OCI-LY1 (cell line): ENCODE results near the gene C14orf180.

Experiments used
- H2AFZ ChIP-seq: fragments of 200-600 bp; sonication (generic), shearing (Covaris generic); 2 replicates; pipeline ENCODE4 v1.6.0; 2014; ENCODE audit warnings: antibody characterized with exemption, mild to moderate bottlenecking, low read length
- H3F3A ChIP-seq: fragments of 200-600 bp; sonication (generic), shearing (Covaris generic); 2 replicates; pipeline ENCODE4 v1.6.0; 2014; ENCODE audit warnings: mild to moderate bottlenecking, antibody characterized with exemption, low read length, moderate library complexity; ENCODE audit not compliant: insufficient read depth
- H3K27ac ChIP-seq: fragments of 200-600 bp; sonication (generic); 2 replicates; pipeline ENCODE4 v1.5.1; 2014; ENCODE audit warnings: low read length, mixed run types, mild to moderate bottlenecking, low read depth; ENCODE audit not compliant: poor library complexity, severe bottlenecking
- H3K27me3 ChIP-seq: fragments of 200-600 bp; sonication (generic); 2 replicates; pipeline ENCODE4 v1.6.0; 2014; ENCODE audit warnings: antibody characterized with exemption, mild to moderate bottlenecking, low read length, moderate library complexity; ENCODE audit not compliant: insufficient read depth
- H3K36me3 ChIP-seq: fragments of 200-600 bp; sonication (generic); 2 replicates; pipeline ENCODE4 v1.6.1; 2014; ENCODE audit warnings: mild to moderate bottlenecking, antibody characterized with exemption, low read length, moderate library complexity, mixed read lengths; ENCODE audit not compliant: insufficient read depth
- H3K4me1 ChIP-seq: fragments of 200-600 bp; sonication (generic); 2 replicates; pipeline ENCODE4 v1.5.1; 2014; ENCODE audit warnings: mild to moderate bottlenecking, low read length, moderate library complexity; ENCODE audit not compliant: insufficient read depth, severe bottlenecking
- H3K4me2 ChIP-seq: fragments of 200-600 bp; sonication (generic), shearing (Covaris generic); 2 replicates; pipeline ENCODE4 v1.6.1; 2014; ENCODE audit warnings: low read length
- H3K4me3 ChIP-seq: fragments of 200-600 bp; sonication (generic); 2 replicates; pipeline ENCODE4 v1.5.1; 2014; ENCODE audit warnings: low read length, low read depth, mild to moderate bottlenecking, mixed read lengths; ENCODE audit not compliant: poor library complexity, severe bottlenecking
- H3K79me2 ChIP-seq: fragments of 200-600 bp; shearing (Covaris generic); 2 replicates; pipeline ENCODE4 v1.6.1; 2016; ENCODE audit warnings: mixed run types, low read length, mixed read lengths; ENCODE audit not compliant: insufficient read depth
- H3K9ac ChIP-seq: fragments of 200-600 bp; sonication (generic), shearing (Covaris generic); 2 replicates; pipeline ENCODE4 v1.6.1; 2014; ENCODE audit warnings: mild to moderate bottlenecking, low read length, mixed read lengths
- H3K9me2 ChIP-seq: fragments of 200-600 bp; sonication (generic), shearing (Covaris generic); 2 replicates; pipeline ENCODE4 v1.6.1; 2014; ENCODE audit warnings: low read depth, mild to moderate bottlenecking, low read length, mixed read lengths
- H3K9me3 ChIP-seq: fragments of 200-600 bp; shearing (Covaris generic); 2 replicates; pipeline ENCODE4 v1.6.1; 2014; ENCODE audit warnings: low read length, mixed read lengths
- H4K20me1 ChIP-seq: fragments of 200-600 bp; sonication (generic), shearing (Covaris generic); 2 replicates; pipeline ENCODE4 v1.6.0; 2016; ENCODE audit warnings: mild to moderate bottlenecking, low read length; ENCODE audit not compliant: insufficient read depth
- EZH2 ChIP-seq: fragments of 200-600 bp; sonication (generic), shearing (Covaris generic); IDR thresholded peaks from 2 replicates; pipeline ENCODE4 v1.8.0; 2017; ENCODE audit warnings: borderline replicate concordance, mixed run types, mild to moderate bottlenecking, antibody characterized with exemption, low read length, moderate library complexity, mixed read lengths
- TF ChIP-seq, protein P1 (sequence below): fragments of 200-600 bp; sonication (generic), shearing (Covaris generic); IDR thresholded peaks from 2 replicates; pipeline ENCODE4 v1.5.1; 2017; ENCODE audit warnings: mild to moderate bottlenecking, antibody characterized with exemption, low read length, moderate library complexity, mixed read lengths

C14orf180 gene

DNA sequence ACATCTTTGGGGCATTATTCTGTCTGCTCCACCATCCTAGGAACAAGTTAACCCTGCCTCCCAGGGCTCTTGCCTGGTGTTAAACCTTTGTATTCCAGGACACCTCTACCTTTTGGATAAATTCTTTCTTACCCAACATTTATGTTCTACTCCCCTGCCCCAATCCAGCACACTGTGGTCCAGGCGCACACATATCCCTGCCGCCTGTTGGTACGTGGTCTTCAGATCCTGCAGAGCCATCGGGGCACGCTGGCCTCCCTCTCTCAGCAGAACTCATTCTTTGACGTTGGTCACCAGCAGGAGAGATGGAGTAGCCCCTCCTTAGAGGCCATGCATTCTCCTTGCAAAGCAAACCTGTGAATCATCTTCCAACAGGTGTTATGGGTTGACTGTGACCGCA lies 30.1 kb downstream of the C14orf180 start:
- Histone ChIP-seq H3K4me3 (no peak overlapping the region), H3K9ac (no peak overlapping the region), H3K27me3 (0 out of 2 replicates have a peak, but pooled peaks cover 4% of the 10 kb centered on the region), H3K9me3 (no peaks in the 10 kb centered on the region), H2AFZ (no peak overlapping the region), H3K9me2 (no peaks in the 10 kb centered on the region), H3K79me2 (no peaks in the 10 kb centered on the region), H3K4me2 (no peak overlapping the region), H3K36me3 (no peaks in the 10 kb centered on the region), H3K4me1 (no peaks in the 10 kb centered on the region), H4K20me1 (no peaks in the 10 kb centered on the region), H3F3A (no peaks in the 10 kb centered on the region), H3K27ac (no peak overlapping the region)
- TF ChIP-seq EZH2, result no peak
- TF ChIP-seq, protein P1, sequence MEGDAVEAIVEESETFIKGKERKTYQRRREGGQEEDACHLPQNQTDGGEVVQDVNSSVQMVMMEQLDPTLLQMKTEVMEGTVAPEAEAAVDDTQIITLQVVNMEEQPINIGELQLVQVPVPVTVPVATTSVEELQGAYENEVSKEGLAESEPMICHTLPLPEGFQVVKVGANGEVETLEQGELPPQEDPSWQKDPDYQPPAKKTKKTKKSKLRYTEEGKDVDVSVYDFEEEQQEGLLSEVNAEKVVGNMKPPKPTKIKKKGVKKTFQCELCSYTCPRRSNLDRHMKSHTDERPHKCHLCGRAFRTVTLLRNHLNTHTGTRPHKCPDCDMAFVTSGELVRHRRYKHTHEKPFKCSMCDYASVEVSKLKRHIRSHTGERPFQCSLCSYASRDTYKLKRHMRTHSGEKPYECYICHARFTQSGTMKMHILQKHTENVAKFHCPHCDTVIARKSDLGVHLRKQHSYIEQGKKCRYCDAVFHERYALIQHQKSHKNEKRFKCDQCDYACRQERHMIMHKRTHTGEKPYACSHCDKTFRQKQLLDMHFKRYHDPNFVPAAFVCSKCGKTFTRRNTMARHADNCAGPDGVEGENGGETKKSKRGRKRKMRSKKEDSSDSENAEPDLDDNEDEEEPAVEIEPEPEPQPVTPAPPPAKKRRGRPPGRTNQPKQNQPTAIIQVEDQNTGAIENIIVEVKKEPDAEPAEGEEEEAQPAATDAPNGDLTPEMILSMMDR, result no peak

DNA sequence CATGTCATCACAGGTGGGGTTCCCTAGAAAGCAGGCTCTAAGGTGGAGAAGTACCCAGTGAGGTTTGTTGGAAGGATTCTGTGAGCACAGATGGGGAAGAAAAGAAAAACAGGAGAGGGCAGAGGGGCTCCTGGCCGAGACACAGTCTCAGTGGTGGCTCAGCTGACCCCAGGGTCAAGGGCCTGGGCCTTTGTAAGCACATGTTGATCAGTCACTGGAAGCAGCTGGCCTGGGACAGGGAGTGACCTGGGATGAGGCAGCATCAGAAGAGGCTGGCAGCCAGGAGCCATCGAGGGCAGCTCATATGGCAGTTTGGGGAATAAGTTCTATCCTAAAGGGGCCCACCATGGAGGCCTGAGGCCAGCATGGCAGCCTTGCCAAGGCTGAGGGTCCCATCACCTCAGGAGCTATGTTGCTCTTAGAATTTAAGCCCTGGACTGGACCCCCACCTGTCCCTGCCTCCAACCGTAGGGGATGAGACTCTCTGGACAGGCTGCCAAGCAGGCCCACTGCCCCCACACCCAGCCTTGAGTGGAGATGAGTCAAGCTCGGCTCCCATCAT lies 31.3 kb downstream of the C14orf180 start:
- no peaks in the 10 kb centered on the region for H3K9me3 ChIP-seq
- no peak overlapping the region for H3K27ac ChIP-seq
- no peaks in the 10 kb centered on the region for H3F3A ChIP-seq
- no peaks in the 10 kb centered on the region for H3K9me2 ChIP-seq
- H3K36me3 ChIP-seq, result no peaks in the 10 kb centered on the region
- H2AFZ ChIP-seq, result no peak overlapping the region
- H3K79me2 ChIP-seq, result no peaks in the 10 kb centered on the region
- no peaks in the 10 kb centered on the region for H4K20me1 ChIP-seq
- no peak overlapping the region for H3K4me2 ChIP-seq
- H3K27me3 ChIP-seq, result 0 out of 2 replicates have a peak, but pooled peaks cover 4% of the 10 kb centered on the region
- H3K4me1 ChIP-seq, result no peaks in the 10 kb centered on the region
- no peak overlapping the region for H3K9ac ChIP-seq
- no peak for TF ChIP-seq EZH2
- TF ChIP-seq, protein P1, result no peak
- no peak overlapping the region for H3K4me3 ChIP-seq

DNA sequence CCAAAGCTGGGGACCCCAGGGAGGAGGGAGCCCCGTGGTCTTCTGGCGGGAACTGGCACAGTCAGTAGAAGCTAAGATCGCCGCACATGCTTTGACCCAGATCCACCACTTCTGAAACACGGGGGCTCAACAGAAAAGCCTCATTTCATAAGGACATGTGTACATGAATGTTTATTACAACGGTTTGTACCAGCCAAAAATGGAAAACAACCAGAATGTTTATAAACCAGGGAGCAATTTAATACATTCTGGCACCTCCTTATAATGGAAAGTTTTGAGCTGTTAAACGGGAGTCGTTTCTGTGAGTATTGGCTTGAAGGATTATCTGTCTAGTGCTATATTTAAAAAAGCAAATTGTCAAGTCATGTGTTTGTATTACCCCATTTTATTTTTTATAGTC lies 32.3 kb downstream of the C14orf180 start:
- Histone ChIP-seq H3K27ac (no peak overlapping the region), H4K20me1 (no peaks in the 10 kb centered on the region), H3K9ac (no peak overlapping the region), H3K36me3 (no peaks in the 10 kb centered on the region), H3K4me3 (no peak overlapping the region), H3F3A (no peaks in the 10 kb centered on the region), H3K79me2 (no peaks in the 10 kb centered on the region), H2AFZ (no peak overlapping the region), H3K9me2 (no peaks in the 10 kb centered on the region), H3K27me3 (0 out of 2 replicates have a peak, but pooled peaks cover 4% of the 10 kb centered on the region), H3K4me2 (no peak overlapping the region), H3K9me3 (no peaks in the 10 kb centered on the region), H3K4me1 (no peaks in the 10 kb centered on the region)
- TF ChIP-seq EZH2, result no peak
- TF ChIP-seq, protein P1, result no peak
